Esophagus mucosa (tissue), 1 donor: ENCODE measurements around the gene EIF5B. TPM values are rescaled to one million over a fixed set of nuclear protein-coding genes. Genes with fewer than 3 reads are reported as not detected.
"Not testable (repeated sequence)": the region's sequence is repeated elsewhere in the genome, so short reads cannot be mapped to it uniquely, and the experiment has no call there.

ENCODE experiments used
- ATAC-seq: fragments of 200-7000 bp; cut with Tn5 transposase; one replicate; pipeline ENCODE4 v1.9.1; 2020
- total RNA-seq: library from RNA; stranded (reverse); gene quantifications from one replicate; pipeline ENCODE4 v1.2.4, GENCODE V29; 2023
- donor health status: DM: yes; HTN: yes; CAD: no.

The EIF5B gene
- total RNA-seq, 1 donor from 2014 or later, result 24.7 TPM

- ATAC-seq, result no peak
These were observed 28.5 kb downstream of the EIF5B start for GRCh38 chr2:99365661-99366060.

GRCh38 chr2:99368854-99369253 is 31.7 kb downstream of the EIF5B start:
- ATAC-seq, result not testable (repeated sequence)

GRCh38 chr2:99373144-99373543 is 36.0 kb downstream of the EIF5B start:
- no peak for ATAC-seq

DNA sequence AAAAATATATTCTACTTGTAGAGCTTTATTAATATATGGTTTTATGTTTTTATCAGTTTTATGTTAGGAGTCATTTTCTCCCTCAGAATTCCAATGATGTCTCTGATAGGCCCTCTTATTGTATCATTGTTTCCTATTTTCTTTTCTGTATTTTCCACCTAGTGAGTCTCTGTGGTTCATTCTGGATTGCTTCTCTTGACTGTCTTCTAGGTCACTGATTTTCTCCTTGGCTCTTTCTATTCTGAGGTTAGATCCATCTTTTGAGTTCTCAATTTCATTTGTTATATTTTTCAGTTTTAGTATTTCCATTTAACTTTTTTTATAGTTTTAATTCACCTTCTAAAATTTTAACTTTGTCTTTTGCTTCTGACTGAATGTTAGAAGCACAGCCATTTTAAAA is 37.6 kb downstream of the EIF5B start:
- ATAC-seq, result no peak

DNA sequence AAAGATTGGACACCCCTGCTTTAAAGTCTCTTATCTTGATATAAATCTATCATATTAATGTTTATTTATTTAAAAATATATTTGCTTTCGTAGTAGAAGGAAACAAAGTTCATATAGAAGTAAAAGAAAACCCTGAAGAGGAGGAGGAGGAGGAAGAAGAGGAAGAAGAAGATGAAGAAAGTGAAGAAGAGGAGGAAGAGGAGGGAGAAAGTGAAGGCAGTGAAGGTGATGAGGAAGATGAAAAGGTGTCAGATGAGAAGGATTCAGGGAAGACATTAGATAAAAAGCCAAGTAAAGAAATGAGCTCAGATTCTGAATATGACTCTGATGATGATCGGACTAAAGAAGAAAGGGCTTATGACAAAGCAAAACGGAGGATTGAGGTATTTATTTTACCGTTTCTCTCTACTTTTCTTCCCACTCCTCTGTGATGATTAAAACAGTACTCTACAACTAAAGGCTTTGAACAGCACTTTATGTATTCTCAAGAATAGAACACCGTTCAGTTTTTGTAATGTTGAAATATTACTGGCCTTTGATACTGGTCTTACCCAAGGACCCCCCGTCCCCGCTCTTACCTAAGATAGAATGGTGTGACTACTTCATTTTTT is 39.2 kb downstream of the EIF5B start:
- ATAC-seq, result no peak

DNA sequence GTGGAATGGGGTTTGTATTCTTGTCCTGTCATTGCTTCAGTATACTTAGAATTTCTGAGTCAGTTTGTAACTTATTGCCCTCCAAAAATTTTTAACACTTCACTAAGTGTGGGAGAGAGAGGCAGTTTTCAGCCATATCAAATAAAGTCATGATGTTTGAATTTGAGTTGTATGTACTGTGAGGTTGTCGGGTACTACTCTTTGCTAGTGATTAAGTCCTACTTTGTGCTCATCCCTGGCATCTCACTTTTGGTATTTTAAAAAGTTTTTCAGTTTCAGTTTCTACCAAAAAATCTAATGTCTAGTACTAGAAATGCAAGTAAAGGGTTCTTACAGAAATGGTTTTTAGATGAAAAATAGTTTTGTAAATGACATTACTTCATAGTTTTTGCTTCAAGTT is 40.7 kb downstream of the EIF5B start:
- no peak for ATAC-seq

DNA sequence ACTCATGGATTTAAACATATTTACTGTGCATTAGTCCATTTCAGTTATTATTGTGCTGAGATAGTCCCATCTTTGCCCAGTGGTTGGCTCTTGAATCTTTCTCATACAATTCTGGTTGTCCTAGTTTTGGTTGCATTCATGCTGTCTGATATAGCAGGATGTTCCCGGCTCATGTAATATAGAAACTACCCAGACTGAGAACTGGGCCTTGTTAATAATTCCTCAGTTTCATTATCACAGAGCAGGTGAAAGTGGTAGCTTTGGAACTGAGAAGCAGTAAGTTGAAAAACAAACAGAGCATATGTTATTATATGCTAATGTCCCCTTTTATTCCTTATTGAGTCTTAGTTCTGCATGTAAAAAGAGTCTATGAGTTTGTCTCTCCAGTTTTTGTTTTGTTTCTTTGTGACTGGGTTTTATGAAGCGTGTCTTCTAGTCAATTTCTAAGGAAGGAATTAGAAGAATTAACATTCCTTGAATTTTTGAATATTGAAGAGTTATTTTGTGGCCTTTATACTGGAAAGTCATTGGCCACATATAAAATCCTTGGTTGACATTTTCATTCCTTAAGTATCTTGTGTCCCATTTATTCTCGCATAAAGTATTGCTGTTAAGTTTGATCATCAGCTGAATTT is 43.3 kb downstream of the EIF5B start:
- ATAC-seq, result no peak

DNA sequence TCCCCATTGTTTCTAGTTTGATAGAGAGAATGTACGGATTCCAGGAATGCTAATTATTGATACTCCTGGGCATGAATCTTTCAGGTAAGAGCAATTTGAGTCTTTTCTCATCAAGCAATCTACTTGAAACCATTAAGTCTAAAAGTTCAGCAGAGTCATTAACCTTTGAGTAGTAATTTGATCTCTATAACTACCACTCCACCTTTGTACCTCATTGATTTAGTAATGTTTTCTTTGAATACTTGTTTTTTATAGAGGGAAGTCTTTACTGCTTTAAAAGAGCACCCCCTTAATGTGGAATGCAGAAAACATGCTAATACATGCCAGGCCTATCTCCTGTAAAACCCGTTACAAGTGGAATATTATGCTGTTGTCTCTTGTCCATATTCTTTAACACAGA is 45.0 kb downstream of the EIF5B start:
- ATAC-seq, result no peak

- no peak for ATAC-seq
These were observed 48.8 kb downstream of the EIF5B start for GRCh38 chr2:99386011-99386410.

- ATAC-seq, result no peak
These were observed 51.7 kb downstream of the EIF5B start for GRCh38 chr2:99388892-99389291.

- ATAC-seq, result no peak
These were observed 52.2 kb downstream of the EIF5B start for GRCh38 chr2:99389371-99389770.

DNA sequence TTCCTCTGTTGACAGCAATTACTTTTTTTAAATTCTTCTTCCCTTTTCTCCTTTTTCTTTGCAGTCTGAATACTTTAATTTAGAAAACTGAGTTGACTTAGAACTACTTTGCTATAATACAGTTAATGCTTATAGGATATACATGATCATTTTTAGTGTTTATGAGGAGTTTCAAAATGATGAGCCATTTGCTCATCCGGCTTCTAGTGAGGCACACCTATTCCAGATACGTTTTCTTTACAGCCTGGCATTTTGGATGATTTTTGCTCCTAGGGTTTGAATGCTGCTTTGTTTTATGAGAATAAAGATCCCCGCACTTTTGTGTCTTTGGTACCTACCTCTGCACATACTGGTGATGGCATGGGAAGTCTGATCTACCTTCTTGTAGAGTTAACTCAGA is 52.8 kb downstream of the EIF5B start:
- ATAC-seq, result no peak

GRCh38 chr2:99395589-99396130 is 58.5 kb downstream of the EIF5B start:
- ATAC-seq, result peak; percentile 11

- peak; percentile 33 for ATAC-seq
These were observed 60.2 kb downstream of the EIF5B start for GRCh38 chr2:99397266-99397920.

DNA sequence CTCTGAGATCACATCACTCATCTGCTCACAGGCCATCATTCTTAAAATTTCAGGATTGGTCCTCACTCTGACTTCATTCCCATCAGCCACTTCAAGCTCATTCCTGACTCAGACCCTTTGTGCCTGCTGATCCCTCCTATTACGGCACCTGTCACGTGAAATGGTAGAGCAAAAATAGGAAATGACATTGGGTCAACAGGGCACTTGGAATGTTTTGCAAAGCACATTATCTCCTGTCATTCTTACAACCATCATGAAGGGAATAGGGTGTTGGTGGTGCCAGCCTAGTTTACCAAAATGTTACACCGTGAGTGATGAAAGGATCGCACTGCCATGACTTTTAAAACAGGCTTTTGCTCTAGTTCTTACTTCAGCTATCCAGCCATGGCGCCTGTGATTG is 61.1 kb downstream of the EIF5B start:
- ATAC-seq, result no peak

GRCh38 chr2:99399063-99399462 is 61.9 kb downstream of the EIF5B start:
- no peak for ATAC-seq

- no peak for ATAC-seq
These were observed 62.6 kb downstream of the EIF5B start for GRCh38 chr2:99399795-99400194.

DNA sequence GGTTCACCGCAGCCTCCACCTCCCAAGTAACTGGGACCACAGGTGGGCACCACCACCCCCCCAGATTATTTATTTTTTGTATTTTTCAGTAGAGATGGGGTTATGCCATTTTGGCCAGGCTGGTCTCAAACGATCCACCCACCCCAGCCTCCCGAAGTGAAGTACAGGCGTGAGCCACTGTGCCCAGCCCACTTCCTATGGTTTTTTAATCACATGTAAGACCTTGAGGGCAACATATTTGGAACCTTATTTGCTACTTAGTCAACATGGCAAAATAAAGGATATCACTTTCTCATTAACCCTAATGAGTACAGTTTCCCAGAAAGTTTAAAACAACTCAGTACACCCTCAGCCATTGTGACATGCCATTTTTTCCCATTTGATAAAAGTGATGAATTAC is 64.7 kb downstream of the EIF5B start:
- no peak for ATAC-seq

DNA sequence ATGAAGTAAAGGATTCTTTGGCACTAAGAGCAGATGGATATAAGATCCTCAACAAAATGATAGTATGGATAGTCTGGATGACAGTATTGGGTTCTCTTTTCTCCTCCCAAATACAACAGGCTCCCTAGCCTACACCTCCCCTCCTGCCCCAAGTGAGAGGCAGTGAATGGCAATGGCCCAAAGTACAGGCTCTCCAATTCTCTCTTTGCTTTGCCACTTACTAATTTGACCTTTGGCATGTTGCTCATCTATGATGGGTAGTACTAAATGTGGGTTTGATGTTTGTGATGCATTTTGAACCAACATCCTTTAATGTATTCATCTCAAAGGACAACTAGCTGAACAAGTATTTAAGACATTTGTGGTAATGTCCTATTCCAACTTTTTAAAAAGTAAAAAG is 65.9 kb downstream of the EIF5B start:
- ATAC-seq, result no peak

DNA sequence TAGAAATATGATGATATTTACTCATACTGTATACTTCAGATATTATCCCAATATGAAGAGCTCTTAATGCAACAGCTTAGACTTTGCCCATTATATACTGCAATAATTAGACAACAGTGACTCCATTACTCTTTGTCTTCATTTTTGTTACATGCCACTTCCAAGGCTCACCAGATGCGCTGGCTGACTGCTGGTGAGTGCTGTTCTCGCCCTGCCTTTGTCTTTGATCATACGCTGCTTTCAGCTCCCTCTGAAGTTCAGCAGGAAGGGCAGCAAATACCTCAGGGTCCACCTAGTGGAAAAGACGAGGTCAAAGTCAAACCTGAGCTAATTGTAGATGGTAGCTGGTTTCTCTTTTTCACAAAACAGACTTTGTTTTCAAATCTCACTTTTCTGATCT is 66.3 kb downstream of the EIF5B start:
- no peak for ATAC-seq

DNA sequence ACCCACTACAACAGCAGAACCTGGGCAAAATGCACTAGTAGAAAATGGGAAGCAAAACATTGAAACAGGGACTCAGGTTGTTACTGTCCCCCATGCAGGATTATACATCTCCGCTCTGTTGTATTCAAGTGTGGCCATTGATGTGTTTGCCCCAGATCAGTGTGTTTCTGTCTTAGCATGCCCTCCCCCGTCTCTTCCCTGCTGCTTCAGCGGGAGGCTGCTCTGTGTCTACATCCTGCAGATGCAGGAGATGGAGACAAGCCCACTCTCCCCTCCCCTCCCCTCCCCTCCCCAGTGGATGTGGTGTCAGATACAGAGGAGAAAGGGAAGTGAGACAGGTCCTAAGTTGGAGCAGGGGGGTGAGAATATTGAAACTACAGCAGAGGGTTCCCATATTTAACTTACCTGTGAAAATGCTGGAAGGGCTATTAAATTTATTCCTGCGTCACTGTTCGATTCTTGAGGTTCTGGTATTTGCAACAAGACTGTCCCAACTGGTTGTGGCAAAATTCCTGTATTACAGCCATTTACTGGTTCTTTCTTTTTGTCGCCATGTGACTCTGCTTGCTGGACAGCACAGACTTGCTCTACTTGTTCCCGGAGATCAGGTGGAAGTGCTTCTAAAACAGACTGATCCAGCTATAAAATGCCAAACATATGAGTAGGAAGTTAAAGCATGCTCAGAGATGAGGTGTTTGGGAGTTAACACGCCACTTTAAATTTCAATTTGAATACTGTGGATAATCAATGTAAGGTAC is 67.0 kb downstream of the EIF5B start:
- peak; percentile 94 for ATAC-seq

DNA sequence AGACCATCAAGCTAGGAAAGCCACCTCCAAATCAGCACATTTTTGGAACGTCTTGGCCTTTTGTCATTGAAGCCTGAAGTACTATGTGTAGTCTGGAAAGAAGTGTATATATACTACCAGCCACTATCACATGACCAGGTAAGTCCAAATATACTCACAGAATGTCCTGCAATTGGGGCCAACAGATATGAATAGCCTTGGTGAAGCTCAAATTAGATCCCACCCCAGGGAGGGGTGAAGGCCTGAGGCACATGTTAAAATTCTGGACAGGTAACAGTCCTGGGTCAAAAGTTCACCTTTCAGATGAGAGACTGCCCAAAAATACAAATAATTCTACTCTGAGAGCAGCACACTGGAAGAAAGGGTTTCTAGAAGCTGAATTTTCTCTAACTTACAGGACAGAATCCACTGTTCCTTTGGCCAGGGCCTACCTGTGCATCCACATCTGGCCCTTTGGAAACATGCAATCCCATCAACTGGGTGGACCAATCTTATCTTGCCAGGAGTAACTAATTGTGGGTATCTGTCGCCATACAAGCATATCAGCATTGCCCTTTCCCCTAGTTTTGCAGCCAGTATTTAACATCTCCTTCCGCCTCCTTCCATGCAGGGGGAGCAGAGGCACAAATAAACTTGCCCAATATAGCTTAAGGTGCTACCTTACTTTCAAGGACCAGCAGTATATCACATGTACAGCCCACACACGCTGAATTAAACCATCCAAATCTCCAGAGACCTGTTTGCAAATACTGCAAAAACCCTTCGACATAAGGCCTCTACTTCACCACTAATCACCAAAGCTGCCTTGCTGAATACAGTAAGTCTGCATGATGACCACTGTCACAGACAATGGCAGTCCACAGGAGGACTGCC is 67.8 kb downstream of the EIF5B start:
- ATAC-seq, result peak; percentile 27
